Neural crest cell (in vitro differentiated cells): Measurements from ENCODE around the gene EARS2. TPM values are rescaled to one million over a fixed set of nuclear protein-coding genes. Genes with fewer than 3 reads are reported as not detected.
"Not testable (repeated sequence)": the region's sequence is repeated elsewhere in the genome, so short reads cannot be mapped to it uniquely, and the experiment has no call there.

Source experiments
- DNase-seq: peaks from one replicate; pipeline ENCODE4 v3.0.0; 2021; ENCODE audit warnings: low read depth, mixed read lengths, low spot score
- H3K27ac Mint-ChIP-seq: one replicate; pipeline ENCODE4 v1.8.0; 2021; ENCODE audit warnings: mild to moderate bottlenecking, mixed read lengths; ENCODE audit not compliant: unreplicated experiment
- H3K27me3 Mint-ChIP-seq: 2 replicates; pipeline ENCODE4 v1.8.0; 2021; ENCODE audit warnings: low read depth, mild to moderate bottlenecking, mixed read lengths
- H3K36me3 Mint-ChIP-seq: 2 replicates; pipeline ENCODE4 v1.8.0; 2021; ENCODE audit warnings: low read depth, mild to moderate bottlenecking, mixed read lengths
- H3K4me1 Mint-ChIP-seq: 2 replicates; pipeline ENCODE4 v1.8.0; 2021; ENCODE audit warnings: mixed read lengths
- H3K4me3 Mint-ChIP-seq: one replicate; pipeline ENCODE4 v1.8.0; 2021; ENCODE audit warnings: mild to moderate bottlenecking, mixed read lengths
- H3K9me3 Mint-ChIP-seq: 2 replicates; pipeline ENCODE4 v1.8.0; 2021; ENCODE audit warnings: mixed read lengths
- total RNA-seq: library from RNA; stranded (reverse); gene quantifications from 2 replicates; pipeline ENCODE4 v1.2.1, GENCODE V29; 2021
- TF ChIP-seq, protein P1 (sequence below): fragments of 200-600 bp; sonication (generic); conservative IDR thresholded peaks from 2 replicates; pipeline ENCODE4 v1.5.0; 2021; ENCODE audit warnings: antibody characterized with exemption, mild to moderate bottlenecking

Gene EARS2
- total RNA-seq, 1 donor from 2014 or later: 27.5 TPM

DNA sequence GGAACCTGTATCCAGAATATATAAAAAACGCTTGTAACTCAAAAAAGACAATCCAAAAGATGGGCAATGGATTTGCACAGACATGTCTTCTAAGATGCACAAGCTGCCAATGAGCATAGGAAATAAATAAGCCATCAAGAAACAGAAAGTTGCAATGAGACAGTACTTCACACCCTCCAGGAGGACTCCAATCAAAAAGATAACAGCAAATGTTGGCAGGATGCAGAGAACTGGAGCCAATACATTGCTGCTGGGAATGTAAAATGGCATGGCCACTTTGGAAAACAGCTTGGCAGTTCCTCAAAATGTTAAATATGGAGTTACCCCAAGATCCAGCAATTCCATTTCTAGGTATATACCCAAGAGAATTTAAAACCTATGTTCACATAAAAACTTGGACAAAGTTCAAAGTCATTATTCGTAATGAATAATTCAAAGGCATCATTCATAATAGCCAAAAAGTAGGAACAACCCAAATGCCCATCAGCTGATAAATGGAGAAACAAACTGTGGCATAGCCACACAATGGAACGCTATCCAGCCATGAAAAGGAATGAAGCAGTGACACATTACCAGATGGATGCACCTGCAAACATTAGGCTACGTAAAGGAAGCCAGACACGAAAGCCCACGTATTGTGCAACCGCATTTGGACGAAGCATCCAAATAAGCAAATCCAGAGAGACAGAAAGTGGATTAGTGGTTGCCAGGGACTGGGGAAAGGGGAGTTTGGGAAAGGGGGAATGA is 72.5 kb downstream of the EARS2 start:
- Mint-ChIP-seq H3K27me3 (no peaks in the 10 kb centered on the region), H3K36me3 (peaks cover 11% of the 10 kb centered on the region), H3K4me1 (no peaks in the 10 kb centered on the region), H3K4me3 (no peak overlapping the region), H3K27ac (no peak overlapping the region), H3K9me3 (no peaks in the 10 kb centered on the region)
- TF ChIP-seq, protein P1, sequence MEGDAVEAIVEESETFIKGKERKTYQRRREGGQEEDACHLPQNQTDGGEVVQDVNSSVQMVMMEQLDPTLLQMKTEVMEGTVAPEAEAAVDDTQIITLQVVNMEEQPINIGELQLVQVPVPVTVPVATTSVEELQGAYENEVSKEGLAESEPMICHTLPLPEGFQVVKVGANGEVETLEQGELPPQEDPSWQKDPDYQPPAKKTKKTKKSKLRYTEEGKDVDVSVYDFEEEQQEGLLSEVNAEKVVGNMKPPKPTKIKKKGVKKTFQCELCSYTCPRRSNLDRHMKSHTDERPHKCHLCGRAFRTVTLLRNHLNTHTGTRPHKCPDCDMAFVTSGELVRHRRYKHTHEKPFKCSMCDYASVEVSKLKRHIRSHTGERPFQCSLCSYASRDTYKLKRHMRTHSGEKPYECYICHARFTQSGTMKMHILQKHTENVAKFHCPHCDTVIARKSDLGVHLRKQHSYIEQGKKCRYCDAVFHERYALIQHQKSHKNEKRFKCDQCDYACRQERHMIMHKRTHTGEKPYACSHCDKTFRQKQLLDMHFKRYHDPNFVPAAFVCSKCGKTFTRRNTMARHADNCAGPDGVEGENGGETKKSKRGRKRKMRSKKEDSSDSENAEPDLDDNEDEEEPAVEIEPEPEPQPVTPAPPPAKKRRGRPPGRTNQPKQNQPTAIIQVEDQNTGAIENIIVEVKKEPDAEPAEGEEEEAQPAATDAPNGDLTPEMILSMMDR: no peak
- no peak for DNase-seq

DNA sequence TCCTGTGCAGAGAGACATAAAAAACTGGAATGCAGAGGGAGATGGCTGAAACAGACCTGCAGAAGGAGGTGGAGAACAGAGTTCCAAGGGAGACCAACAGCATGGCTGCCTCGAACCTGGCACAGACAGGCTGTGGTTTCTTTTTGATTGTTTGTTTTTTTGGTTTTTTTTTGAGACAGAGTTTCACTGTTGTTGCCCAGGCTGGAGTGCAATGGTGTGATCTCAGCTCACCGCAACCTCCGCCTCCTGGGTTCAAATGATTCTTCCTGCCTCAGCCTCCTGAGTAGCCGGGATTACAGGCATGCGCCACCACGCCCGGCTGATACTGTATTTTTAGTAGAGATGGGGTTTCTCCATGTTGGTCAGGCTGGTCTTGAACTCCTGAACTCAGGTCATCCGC is 73.7 kb downstream of the EARS2 start:
- not testable (repeated sequence) for H3K9me3 Mint-ChIP-seq, H3K4me3 Mint-ChIP-seq, H3K4me1 Mint-ChIP-seq, DNase-seq, H3K27ac Mint-ChIP-seq, H3K27me3 Mint-ChIP-seq
- peaks cover 16% of the 10 kb centered on the region for H3K36me3 Mint-ChIP-seq

DNA sequence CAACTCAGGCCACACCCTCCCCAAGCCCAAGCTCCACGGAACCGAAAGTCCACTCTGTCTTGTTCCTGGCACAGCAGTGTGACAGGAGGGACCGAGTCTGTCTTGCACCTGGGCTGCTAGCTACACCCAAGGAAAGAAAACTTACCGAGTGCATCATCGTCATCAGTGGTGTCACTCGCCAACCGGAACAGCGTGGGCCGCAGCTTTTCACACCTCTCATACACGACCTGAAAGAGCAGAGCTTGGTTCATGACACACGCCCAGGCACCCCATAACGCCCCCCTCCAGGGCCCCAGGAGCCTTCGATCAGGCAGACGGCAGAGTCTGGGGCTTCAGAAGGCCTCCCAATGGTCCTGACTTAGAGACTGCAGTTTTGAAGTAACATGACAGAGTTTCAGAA is 74.4 kb downstream of the EARS2 start:
- peaks cover 16% of the 10 kb centered on the region for H3K36me3 Mint-ChIP-seq
- TF ChIP-seq, protein P1: no peak

DNA sequence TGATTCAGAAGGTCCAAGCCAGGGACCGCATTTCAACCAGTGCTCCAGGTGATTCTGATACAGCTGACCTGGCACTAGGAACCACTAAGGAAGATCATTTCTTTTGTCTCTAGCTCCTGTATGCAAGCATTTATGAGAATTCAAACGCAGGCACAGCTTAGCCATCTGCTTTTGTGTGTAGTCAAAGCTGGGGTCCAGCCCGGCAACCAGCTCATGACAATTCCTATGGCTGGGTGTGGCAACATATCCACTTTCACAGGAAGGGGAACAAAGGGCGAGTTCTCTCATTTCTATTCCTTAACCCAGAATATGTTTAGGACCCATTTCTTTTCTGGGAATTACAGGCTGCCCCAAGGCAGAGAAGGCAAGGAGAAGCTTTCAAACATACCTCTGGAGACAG is 76.9 kb downstream of the EARS2 start:
- Mint-ChIP-seq H3K9me3 (no peaks in the 10 kb centered on the region), H3K4me1 (no peaks in the 10 kb centered on the region), H3K36me3 (peaks cover 16% of the 10 kb centered on the region), H3K27ac (no peak overlapping the region), H3K27me3 (no peaks in the 10 kb centered on the region), H3K4me3 (no peak overlapping the region)
- TF ChIP-seq, protein P1: no peak
- no peak for DNase-seq

More for the DNA sequence above, 74.4 kb downstream of the EARS2 start:
- no peaks in the 10 kb centered on the region for H3K4me1 Mint-ChIP-seq
- H3K27ac Mint-ChIP-seq: no peak overlapping the region
- no peak for DNase-seq
- H3K27me3 Mint-ChIP-seq: no peaks in the 10 kb centered on the region
- no peak overlapping the region for H3K4me3 Mint-ChIP-seq
- no peaks in the 10 kb centered on the region for H3K9me3 Mint-ChIP-seq

DNA sequence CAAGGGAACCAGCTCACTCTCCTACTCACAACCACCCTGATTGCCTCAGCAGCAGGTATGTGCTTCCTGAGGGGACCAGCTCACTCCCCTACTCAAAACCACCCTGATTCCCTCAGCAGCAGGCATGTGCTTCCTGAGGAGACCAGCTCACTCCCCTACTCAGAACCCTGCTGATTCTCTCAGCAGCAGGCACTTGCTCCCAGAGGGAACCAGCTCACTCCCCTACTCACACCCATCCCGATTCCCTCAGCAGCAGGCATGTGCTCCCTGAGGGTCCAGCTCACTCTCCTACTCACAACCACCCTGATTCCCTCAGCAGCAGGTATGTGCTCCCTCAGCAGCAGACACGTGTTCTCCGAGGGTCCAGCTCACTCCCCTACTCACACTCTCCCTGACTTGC is 78.0 kb downstream of the EARS2 start:
- Mint-ChIP-seq H3K27ac (no peak overlapping the region), H3K9me3 (no peaks in the 10 kb centered on the region), H3K4me1 (no peaks in the 10 kb centered on the region), H3K36me3 (peaks cover 15% of the 10 kb centered on the region), H3K27me3 (no peaks in the 10 kb centered on the region), H3K4me3 (no peak overlapping the region)
- TF ChIP-seq, protein P1: no peak
- DNase-seq: no peak

DNA sequence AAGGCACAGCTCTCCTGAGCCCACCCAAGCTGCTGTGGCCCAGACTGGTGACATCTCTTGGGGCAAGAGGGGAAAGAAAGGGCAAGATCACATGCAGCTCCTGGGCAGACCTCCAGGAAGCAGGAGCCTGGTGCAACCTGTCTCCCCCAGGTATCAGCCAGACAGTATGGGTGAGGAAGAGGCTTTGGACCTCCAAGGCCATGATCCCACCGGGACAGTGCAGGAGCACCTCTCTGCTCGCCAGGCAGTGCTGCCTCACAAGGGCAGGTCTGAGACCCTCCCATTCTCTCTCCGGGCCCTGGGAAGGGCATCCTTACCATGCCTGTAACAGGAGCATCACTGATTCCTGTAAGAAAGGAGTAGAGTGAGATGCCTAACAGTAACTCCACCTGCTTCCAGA is 78.6 kb downstream of the EARS2 start:
- Mint-ChIP-seq H3K36me3 (peaks cover 15% of the 10 kb centered on the region), H3K4me1 (no peaks in the 10 kb centered on the region)
- DNase-seq: no peak

More for the DNA sequence above, 78.6 kb downstream of the EARS2 start:
- H3K9me3 Mint-ChIP-seq: no peaks in the 10 kb centered on the region
- TF ChIP-seq, protein P1: no peak
- H3K4me3 Mint-ChIP-seq: no peak overlapping the region
- no peaks in the 10 kb centered on the region for H3K27me3 Mint-ChIP-seq
- no peak overlapping the region for H3K27ac Mint-ChIP-seq
